Osteocyte (in vitro differentiated cells): ENCODE measurements around the gene SLC2A8. TPM values are rescaled to one million over a fixed set of nuclear protein-coding genes. Genes with fewer than 3 reads are reported as not detected.

Experiments used
- DNase-seq: peaks from one replicate; pipeline ENCODE4 v3.0.0; 2021; ENCODE audit warnings: mixed read lengths; ENCODE audit not compliant: unreplicated experiment; ENCODE audit errors: extremely low spot score
- H3K27ac Mint-ChIP-seq: one replicate; pipeline ENCODE4 v1.8.0; 2021; ENCODE audit warnings: mild to moderate bottlenecking, mixed read lengths; ENCODE audit not compliant: unreplicated experiment
- H3K27me3 Mint-ChIP-seq: one replicate; pipeline ENCODE4 v1.8.0; 2021; ENCODE audit warnings: mixed read lengths; ENCODE audit not compliant: unreplicated experiment
- H3K36me3 Mint-ChIP-seq: one replicate; pipeline ENCODE4 v1.8.0; 2021; ENCODE audit warnings: mixed read lengths; ENCODE audit not compliant: unreplicated experiment
- H3K4me1 Mint-ChIP-seq: one replicate; pipeline ENCODE4 v1.8.0; 2021; ENCODE audit warnings: mixed read lengths; ENCODE audit not compliant: unreplicated experiment
- H3K4me3 Mint-ChIP-seq: one replicate; pipeline ENCODE4 v1.8.0; 2021; ENCODE audit warnings: mild to moderate bottlenecking, moderate library complexity, mixed read lengths; ENCODE audit not compliant: unreplicated experiment
- H3K9me3 Mint-ChIP-seq: one replicate; pipeline ENCODE4 v1.8.0; 2021; ENCODE audit warnings: mixed read lengths; ENCODE audit not compliant: unreplicated experiment
- CTCF ChIP-seq: fragments of 200-600 bp; sonication (generic); IDR thresholded peaks from 2 replicates; pipeline ENCODE4 v1.5.0; 2021; ENCODE audit warnings: antibody characterized with exemption, mild to moderate bottlenecking, moderate library complexity
- total RNA-seq: library from RNA; stranded (reverse); gene quantifications from 2 replicates; pipeline ENCODE4 v1.2.1, GENCODE V29; 2021

Gene SLC2A8
- total RNA-seq, 1 donor from 2014 or later, result 18.2 TPM

GRCh38 chr9:127417131-127418036 lies 20.4 kb downstream of the SLC2A8 start:
- H3K4me1 Mint-ChIP-seq, result peaks cover 12% of the 10 kb centered on the region
- H3K27ac Mint-ChIP-seq, result no peak overlapping the region
- DNase-seq, result no peak
- H3K9me3 Mint-ChIP-seq, result no peaks in the 10 kb centered on the region
- H3K27me3 Mint-ChIP-seq, result no peaks in the 10 kb centered on the region
- no peak overlapping the region for H3K4me3 Mint-ChIP-seq
- no peak for TF ChIP-seq CTCF
- peaks cover 2% of the 10 kb centered on the region for H3K36me3 Mint-ChIP-seq

GRCh38 chr9:127418037-127418471 lies 21.1 kb downstream of the SLC2A8 start:
- DNase-seq, result no peak
- Mint-ChIP-seq H3K36me3 (peaks cover 2% of the 10 kb centered on the region), H3K27me3 (no peaks in the 10 kb centered on the region), H3K9me3 (no peaks in the 10 kb centered on the region), H3K4me3 (no peak overlapping the region), H3K27ac (no peak overlapping the region), H3K4me1 (peaks cover 19% of the 10 kb centered on the region)
- TF ChIP-seq CTCF, result peak; percentile 25

GRCh38 chr9:127419348-127419747 lies 22.4 kb downstream of the SLC2A8 start:
- Mint-ChIP-seq H3K27ac (no peak overlapping the region), H3K36me3 (peaks cover 2% of the 10 kb centered on the region), H3K9me3 (no peaks in the 10 kb centered on the region), H3K4me3 (no peak overlapping the region), H3K27me3 (no peaks in the 10 kb centered on the region), H3K4me1 (peaks cover 24% of the 10 kb centered on the region)
- no peak for DNase-seq
- no peak for TF ChIP-seq CTCF

- TF ChIP-seq CTCF, result no peak
- H3K9me3 Mint-ChIP-seq, result no peaks in the 10 kb centered on the region
- no peak overlapping the region for H3K4me3 Mint-ChIP-seq
- peaks cover 39% of the 10 kb centered on the region for H3K4me1 Mint-ChIP-seq
- peaks cover 2% of the 10 kb centered on the region for H3K36me3 Mint-ChIP-seq
- no peak overlapping the region for H3K27ac Mint-ChIP-seq
- DNase-seq, result no peak
- H3K27me3 Mint-ChIP-seq, result no peaks in the 10 kb centered on the region
Measured at GRCh38 chr9:127421057-127421456, 24.1 kb downstream of the SLC2A8 start.

GRCh38 chr9:127422133-127422782 lies 25.3 kb downstream of the SLC2A8 start:
- H3K4me3 Mint-ChIP-seq, result peak overlapping the region; percentile 96
- H3K9me3 Mint-ChIP-seq, result no peaks in the 10 kb centered on the region

More at GRCh38 chr9:127422133-127422782, 25.3 kb downstream of the SLC2A8 start:
- DNase-seq, result no peak
- H3K36me3 Mint-ChIP-seq, result peaks cover 2% of the 10 kb centered on the region
- H3K27ac Mint-ChIP-seq, result no peak overlapping the region
- H3K27me3 Mint-ChIP-seq, result no peaks in the 10 kb centered on the region
- H3K4me1 Mint-ChIP-seq, result peaks cover 40% of the 10 kb centered on the region
- TF ChIP-seq CTCF, result no peak
